BJ (cell line): ENCODE data around the gene SCAPER. TPM values are rescaled to one million over a fixed set of nuclear protein-coding genes. Genes with fewer than 3 reads are reported as not detected.
"Not testable (repeated sequence)": the region's sequence is repeated elsewhere in the genome, so short reads cannot be mapped to it uniquely, and the experiment has no call there.

Experiments used
- CTCF ChIA-PET: fragments of 350-600 bp; formaldehyde crosslinking; extraction: SDS; loops from one replicate; lab custom pipeline; 2021; ENCODE audit warnings: antibody characterized with exemption, inconsistent platforms; lab: Yijun Ruan, JAX
- POLR2A ChIA-PET: fragments of 300-600 bp; sonication (Branson Sonifier 250); formaldehyde crosslinking; extraction: SDS; loops from one replicate; lab custom pipeline; 2021; ENCODE audit warnings: antibody characterized with exemption; lab: Charles Lee
- DNase-seq: peaks from one replicate; pipeline ENCODE4 v3.0.0-alpha.2; 2011; ENCODE audit warnings: low read depth
- H3K27me3 ChIP-seq: 2 replicates; pipeline ENCODE4 v1.6.0; 2011; ENCODE audit warnings: low read length; ENCODE audit not compliant: control insufficient read depth, insufficient read depth
- H3K36me3 ChIP-seq: 2 replicates; pipeline ENCODE4 v1.5.1; 2011; ENCODE audit warnings: low read length; ENCODE audit not compliant: control insufficient read depth, insufficient read depth
- H3K4me3 ChIP-seq: 2 replicates; pipeline ENCODE4 v1.5.1; 2011; ENCODE audit warnings: low read depth, mild to moderate bottlenecking, control low read depth, low read length
- polyA plus RNA-seq: library from polyadenylated mRNA; depleted of rRNA; stranded (reverse); fragments of >200 nt; gene quantifications from 2 replicates; pipeline ENCODE4 v1.2.3, GENCODE V29; 2011
- TF ChIP-seq, protein P1 (sequence below): IDR thresholded peaks from 2 replicates; pipeline ENCODE4 v1.5.1; 2011; ENCODE audit warnings: low read depth, mild to moderate bottlenecking, control low read depth, inconsistent platforms, low read length, moderate library complexity; ENCODE audit not compliant: insufficient read depth

SCAPER gene
- polyA plus RNA-seq, 1 experiment = 2.3 TPM

DNA sequence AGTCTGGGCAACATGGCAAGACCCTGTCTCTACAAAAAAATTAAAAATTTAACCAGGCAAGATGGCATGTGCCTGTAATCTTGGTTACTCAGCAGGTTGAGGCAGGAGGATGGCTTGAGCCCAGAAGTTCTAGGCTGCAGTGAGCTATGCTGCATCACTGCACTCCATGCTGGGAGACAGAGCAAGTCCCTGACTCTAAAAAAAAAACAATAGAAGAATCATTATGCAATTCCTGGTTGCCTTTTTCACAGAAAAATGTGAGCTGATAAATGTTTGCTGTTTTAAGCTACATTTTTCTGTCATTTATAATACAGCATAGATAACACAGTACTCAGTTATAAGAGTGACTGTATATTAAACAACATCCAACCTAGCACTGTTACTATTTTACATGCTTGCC, 148.8 kb downstream of the SCAPER start:
- ChIA-PET POLR2A (no interaction called here), CTCF (interaction anchor here (0.9 kb wide), 1 partner anchor 9 kb away, joined by 3 read pairs; no protein-coding TSS in a partner anchor)
- Histone ChIP-seq H3K36me3 (no peaks in the 10 kb centered on the region), H3K27me3 (no peaks in the 10 kb centered on the region), H3K4me3 (no peak overlapping the region)
- no peak for DNase-seq
- TF ChIP-seq, protein P1, sequence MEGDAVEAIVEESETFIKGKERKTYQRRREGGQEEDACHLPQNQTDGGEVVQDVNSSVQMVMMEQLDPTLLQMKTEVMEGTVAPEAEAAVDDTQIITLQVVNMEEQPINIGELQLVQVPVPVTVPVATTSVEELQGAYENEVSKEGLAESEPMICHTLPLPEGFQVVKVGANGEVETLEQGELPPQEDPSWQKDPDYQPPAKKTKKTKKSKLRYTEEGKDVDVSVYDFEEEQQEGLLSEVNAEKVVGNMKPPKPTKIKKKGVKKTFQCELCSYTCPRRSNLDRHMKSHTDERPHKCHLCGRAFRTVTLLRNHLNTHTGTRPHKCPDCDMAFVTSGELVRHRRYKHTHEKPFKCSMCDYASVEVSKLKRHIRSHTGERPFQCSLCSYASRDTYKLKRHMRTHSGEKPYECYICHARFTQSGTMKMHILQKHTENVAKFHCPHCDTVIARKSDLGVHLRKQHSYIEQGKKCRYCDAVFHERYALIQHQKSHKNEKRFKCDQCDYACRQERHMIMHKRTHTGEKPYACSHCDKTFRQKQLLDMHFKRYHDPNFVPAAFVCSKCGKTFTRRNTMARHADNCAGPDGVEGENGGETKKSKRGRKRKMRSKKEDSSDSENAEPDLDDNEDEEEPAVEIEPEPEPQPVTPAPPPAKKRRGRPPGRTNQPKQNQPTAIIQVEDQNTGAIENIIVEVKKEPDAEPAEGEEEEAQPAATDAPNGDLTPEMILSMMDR = no peak

DNA sequence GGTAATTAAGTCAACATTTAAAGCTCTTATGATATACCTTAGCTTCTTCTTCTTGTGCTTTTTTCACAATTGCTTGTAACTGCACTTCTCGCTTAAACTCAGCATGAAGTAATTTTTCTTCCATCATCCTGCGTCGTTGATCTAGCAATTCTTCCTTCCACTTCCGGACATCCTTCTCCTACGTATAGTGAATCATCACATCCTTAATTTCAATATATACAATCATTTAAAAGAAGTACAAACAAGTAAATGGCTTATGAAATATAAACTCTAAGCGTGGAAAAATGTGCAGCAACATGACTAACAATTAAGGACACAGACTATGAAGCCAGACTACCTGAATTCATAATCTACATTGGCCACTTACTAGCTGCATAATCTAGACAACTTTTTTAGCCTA, 151.4 kb downstream of the SCAPER start:
- Histone ChIP-seq H3K27me3 (no peaks in the 10 kb centered on the region), H3K4me3 (no peak overlapping the region), H3K36me3 (no peaks in the 10 kb centered on the region)
- no peak for DNase-seq
- TF ChIP-seq, protein P1 = no peak
- ChIA-PET POLR2A (no interaction called here), CTCF (no interaction called here)

DNA sequence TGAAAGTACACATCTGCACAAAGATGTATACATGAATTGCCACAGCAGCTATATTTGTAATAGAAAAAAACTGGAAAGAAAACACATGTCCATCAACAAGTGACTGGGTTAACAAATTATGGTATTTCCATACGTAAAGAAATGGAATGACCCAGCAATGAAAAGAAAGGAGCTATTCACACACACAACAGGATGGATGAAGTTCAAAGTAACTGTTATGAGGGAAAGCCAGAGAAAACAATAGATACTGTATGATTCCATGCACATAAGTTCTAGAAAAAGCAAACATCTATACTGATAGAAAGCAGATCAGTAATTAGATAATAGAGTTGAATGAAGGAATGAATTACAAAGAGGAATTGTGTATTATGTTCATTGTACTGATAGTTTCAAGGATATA, 152.0 kb downstream of the SCAPER start:
- Histone ChIP-seq H3K27me3 (no peaks in the 10 kb centered on the region), H3K36me3 (no peaks in the 10 kb centered on the region), H3K4me3 (no peak overlapping the region)
- no peak for DNase-seq
- CTCF ChIA-PET = no interaction called here
- TF ChIP-seq, protein P1 = no peak
- POLR2A ChIA-PET = no interaction called here

DNA sequence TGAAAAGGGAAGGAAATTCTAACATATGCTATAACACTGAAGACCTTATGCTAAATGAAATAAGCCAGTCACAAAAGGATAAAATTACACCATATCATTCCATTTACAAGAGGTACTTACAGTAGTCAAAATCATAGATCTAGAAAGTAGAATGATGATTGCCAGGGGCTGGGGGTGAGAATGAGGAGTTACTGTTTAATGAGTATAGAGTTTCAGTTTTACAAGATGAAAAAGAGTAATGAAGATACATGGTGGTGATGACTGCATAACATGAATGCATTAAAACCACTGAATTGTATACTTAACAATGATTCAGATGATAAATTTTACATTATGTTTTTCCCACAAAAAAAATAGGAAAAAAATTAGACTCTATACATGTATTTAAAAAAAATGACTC, 152.6 kb downstream of the SCAPER start:
- Histone ChIP-seq H3K4me3 (no peak overlapping the region), H3K36me3 (0 out of 2 replicates have a peak, but pooled peaks cover under 1% of the 10 kb centered on the region), H3K27me3 (no peaks in the 10 kb centered on the region)
- ChIA-PET CTCF (no interaction called here), POLR2A (no interaction called here)
- TF ChIP-seq, protein P1 = no peak
- no peak for DNase-seq

DNA sequence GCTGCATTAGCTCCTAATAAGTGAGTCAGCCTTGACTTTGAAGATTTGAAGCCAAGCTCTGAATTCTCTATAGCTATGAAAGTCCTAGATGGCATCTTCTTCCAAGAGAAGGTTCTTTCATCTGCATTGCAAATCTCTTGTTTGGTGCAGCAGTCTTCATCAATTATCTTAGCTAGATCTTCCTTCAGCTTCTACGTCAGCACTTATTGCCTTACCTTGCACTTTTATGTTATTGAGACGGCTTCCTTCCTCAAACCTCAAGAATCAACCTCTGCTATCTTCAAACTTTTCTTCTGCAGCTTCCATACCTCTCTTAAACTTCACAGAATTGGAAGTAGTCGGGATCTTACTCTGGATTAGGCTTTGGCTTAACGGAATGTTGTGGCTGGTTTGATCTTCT, 167.6 kb downstream of the SCAPER start:
- Histone ChIP-seq H3K36me3 (no peaks in the 10 kb centered on the region), H3K27me3 (no peaks in the 10 kb centered on the region), H3K4me3 (no peak overlapping the region)
- DNase-seq = no peak
- POLR2A ChIA-PET = no interaction called here
- CTCF ChIA-PET = interaction anchor here (0.9 to 1.1 kb wide), 2 partner anchors 25 to 69 kb away, joined by 3 to 4 read pairs; no protein-coding TSS in a partner anchor
- TF ChIP-seq, protein P1 = no peak

DNA sequence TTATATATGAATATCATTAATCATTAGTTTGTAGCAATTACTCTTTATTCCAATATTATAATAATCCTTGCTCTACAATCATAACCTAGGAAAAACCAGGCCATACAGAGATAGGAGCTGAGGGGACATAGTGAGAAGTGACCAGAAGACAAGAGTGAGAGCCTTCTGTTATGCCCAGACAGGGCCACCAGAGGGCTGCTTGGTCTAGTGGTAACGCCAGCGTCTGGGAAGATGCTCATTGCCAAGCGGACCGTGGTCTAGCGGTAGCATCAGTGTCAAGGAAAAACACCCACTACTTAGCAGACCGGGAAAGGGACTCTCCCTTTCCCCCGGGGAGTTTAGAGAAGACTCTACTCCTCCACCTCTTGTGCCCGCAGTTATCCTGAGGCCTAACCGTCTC, 172.8 kb downstream of the SCAPER start:
- DNase-seq, H3K4me3 ChIP-seq, POLR2A ChIA-PET, H3K36me3 ChIP-seq, H3K27me3 ChIP-seq: not testable (repeated sequence)
- CTCF ChIA-PET = interaction anchor here (1.0 to 1.2 kb wide), 2 partner anchors 15 to 32 kb away, joined by 4 read pairs; no protein-coding TSS in a partner anchor
